GM18870 (cell line): ENCODE results near the gene PLK1.
"Not testable (repeated sequence)": the region's sequence is repeated elsewhere in the genome, so short reads cannot be mapped to it uniquely, and the experiment has no call there.

ENCODE experiments used
- ATAC-seq: cut with Tn5 transposase; IDR thresholded peaks from one replicate; pipeline ENCODE4 v1.9.1; 2021; ENCODE audit warnings: moderate library complexity; ENCODE audit not compliant: unreplicated experiment

Gene PLK1

DNA sequence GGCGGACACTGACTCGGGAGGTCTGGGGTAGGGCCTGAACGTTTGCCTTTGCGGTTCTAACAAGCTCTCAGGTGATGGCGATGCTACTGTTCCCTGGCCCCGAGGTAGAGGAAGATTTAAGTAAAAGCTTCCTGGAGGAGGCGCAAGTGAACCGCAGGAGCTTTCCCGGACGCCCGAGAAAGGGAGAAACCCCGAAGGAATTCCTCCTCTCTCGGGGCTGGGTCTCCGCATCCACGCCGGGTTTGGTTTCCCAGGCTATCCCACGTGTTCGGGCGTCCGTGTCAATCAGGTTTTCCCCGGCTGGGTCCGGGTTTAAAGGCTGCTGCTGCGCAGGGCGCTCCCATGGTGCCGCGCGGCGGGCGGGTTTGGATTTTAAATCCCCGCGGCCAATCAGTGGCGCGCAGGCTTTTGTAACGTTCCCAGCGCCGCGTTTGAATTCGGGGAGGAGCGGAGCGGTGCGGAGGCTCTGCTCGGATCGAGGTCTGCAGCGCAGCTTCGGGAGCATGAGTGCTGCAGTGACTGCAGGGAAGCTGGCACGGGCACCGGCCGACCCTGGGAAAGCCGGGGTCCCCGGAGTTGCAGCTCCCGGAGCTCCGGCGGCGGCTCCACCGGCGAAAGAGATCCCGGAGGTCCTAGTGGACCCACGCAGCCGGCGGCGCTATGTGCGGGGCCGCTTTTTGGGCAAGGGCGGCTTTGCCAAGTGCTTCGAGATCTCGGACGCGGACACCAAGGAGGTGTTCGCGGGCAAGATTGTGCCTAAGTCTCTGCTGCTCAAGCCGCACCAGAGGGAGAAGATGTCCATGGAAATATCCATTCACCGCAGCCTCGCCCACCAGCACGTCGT lies at the start of gene PLK1:
PLK1 (plus strand) TSS at position 460 of the 844 bp plus-strand sequence; CDS start at position 504, 44 bp downstream.
- peak; percentile 81 for ATAC-seq

DNA sequence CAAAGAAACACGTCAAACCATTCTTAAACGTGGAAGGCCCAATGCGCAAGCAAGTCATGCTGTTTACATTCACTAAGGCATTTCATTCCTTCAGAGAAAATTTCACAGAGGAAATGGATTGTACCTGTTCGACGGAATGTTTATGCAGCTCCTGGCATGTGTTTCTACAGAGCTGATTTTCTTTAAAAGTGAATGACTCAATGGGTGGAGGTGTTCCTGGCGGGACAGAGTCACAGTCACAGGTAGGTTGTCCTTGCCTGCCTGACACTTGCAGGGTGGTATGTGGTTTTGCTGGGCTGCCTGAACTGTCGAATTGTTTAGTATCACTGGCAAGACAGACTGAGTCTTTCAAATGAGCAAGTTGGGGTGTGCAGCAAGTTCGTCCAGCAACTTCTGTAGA lies 49.2 kb upstream of the PLK1 start:
- ATAC-seq: no peak

GRCh38 chr16:23631874-23632273 lies 46.8 kb upstream of the PLK1 start:
- ATAC-seq: not testable (repeated sequence)

- no peak for ATAC-seq
These were observed 44.1 kb upstream of the PLK1 start for GRCh38 chr16:23634461-23635036.

- no peak for ATAC-seq
These were observed 42.7 kb upstream of the PLK1 start for GRCh38 chr16:23635958-23636357.

- no peak for ATAC-seq
These were observed 38.1 kb upstream of the PLK1 start for GRCh38 chr16:23640615-23640930.

DNA sequence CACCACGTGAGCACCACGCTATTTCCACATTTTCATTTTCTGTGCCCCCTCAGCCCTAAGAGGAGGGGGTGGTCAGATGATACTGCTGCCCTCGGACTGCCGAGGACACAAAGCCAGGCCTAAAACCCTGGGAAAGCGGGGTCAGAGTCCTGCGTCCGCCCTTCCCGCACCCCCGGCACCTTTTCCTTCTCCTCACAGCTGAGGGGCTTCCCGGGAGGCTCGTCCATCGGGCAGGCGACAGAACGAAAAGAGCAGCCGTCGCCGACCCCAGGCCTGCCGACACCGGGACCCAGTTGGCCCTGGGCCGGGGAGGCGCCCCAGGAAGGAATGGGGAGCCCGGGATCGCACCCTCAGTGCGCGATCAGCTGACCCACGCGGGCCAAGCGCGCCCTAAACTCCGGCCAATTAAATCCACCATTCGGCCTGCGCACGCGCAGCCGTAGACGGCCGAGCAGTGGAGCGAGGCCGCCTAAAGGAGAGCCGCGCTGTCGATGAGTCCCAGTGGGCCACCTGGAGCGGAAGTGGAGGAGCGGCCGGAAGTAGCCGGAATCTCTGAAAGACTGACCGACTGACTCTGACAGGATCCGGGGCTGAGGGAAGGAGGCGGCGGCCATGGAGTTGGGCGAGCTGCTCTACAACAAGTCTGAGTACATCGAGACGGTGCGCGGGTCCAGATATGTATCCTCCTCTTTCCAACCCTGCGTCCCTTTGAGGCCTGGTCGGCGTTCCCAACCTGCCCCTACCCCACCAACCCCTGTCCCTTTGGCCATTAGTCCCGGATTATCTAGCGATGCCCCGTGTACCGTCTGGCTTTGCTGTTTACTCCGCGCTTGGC lies 37.5 kb upstream of the PLK1 start, which contains the start of the genes DCTN5 and PALB2:
DCTN5 (plus strand) TSS at position 536 of the 835 bp plus-strand sequence; CDS start at position 613, 77 bp downstream.
PALB2 (minus strand) TSS at position 380 of the 835 bp plus-strand sequence; CDS start at position 227, 153 bp downstream.
- peak; percentile 91 for ATAC-seq

- ATAC-seq: no peak
These were observed 36.4 kb upstream of the PLK1 start for GRCh38 chr16:23642246-23642774.

DNA sequence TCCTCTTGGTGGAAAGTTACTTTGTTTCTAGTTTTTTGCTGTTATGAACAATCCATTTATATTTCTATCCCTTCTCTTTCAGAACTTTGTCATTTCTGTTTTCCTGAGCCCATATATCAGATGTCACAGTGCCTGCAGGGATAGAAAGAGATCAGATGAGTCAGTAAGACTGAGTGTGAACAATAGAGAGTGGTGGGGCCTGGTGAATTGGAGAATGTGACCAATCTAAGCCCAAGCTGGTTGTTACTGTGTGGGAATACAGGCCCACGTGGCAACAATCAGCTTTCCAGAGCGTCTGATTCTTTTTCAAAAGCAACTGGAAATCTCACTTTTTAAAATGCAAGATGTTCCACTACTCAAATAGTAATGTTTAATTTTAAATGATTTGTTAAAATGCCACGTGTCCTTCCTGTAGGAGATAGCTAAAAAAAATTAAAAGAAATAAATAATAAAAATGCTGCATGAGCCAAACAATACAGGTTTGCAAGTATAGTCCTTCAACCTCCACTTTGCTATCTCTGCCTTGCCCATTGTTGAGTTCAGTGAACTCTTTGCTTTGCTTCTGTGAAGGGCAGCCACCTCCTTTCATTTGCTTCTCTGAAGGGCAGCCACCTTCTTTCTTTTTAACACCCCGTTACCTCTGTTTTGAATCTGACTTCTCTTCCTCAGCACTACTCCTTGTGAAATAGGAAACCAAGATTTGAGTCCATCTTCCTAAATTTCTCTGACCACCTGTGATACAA lies 27.8 kb upstream of the PLK1 start:
- ATAC-seq: no peak

- peak; percentile 55 for ATAC-seq
These were observed 26.7 kb upstream of the PLK1 start for GRCh38 chr16:23651943-23652468.

DNA sequence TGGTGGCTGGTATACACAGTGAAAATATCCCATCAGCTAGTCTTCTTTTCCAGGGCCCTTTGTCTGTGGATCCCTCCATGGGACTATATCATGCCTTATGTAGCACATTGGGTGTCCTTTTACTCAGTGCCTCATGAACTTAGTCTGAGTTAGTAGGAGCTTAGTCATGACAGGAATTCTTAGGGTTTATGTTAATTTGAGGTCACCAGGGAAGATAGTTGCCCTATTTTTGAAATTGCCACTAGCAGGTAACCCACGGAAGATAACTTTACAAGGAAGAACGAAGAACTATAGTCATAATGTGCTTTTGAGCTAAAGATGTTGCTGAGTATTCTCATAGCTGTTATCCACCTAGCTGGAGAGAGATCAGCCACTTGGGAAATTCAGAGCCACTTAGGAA lies 14.8 kb upstream of the PLK1 start:
- ATAC-seq: no peak

DNA sequence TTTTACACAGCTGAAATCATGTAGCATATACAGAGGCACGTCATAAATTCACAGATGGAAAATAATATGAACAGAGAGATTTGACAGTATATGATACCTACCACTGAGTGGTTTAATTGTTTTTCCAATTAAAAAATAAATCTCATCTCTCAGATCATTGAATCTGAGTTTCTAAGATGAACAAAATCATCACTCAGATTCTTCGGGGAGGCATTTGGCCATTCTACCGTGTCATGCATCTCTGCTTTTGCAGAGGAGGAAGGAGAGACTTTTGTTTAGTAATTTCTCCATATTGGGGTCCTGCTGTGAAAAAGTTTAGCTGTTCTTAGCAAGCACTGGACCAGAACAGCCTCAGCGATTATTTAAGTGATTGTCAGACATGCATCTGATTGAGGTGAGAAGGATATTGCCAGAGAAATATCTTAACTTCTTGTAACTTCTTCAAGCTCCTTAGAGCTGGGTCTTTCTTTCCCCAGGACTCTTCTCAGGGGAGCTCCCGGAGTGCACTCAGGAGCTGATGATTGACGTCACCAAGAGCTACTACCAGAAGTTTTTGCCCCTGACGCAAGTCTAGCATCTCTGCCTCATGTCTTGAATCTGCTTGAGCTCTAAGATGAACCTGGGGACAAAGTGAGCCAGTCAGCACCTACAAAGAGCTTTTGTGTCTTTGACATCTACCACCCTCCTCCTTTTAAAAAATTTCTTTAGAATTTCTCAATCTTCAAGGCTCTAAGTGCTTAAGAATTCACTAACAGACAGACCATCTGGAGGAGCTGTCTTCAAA lies 11.9 kb upstream of the PLK1 start:
- ATAC-seq: no peak

- ATAC-seq: no peak
These were observed 11.4 kb upstream of the PLK1 start for GRCh38 chr16:23667355-23667659.

DNA sequence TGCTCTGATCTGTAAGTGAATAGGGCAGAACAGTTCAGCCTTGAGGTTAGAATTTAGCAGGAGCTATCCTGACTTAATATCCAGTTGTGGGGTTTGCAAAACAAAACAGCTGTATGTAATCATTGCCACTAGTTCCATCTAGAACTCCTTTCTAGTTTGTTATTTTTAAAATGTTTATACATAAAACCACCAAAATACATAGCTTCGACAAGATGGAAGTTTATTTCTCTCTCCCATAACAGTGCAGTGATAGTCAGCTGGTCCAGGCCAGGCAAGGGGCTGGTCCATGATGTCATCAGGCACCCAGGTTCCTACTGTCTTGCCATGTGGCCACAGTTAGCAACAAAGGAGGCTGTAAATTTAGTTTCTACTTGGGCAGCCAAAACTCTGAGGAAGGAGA lies 10.5 kb upstream of the PLK1 start:
- no peak for ATAC-seq

DNA sequence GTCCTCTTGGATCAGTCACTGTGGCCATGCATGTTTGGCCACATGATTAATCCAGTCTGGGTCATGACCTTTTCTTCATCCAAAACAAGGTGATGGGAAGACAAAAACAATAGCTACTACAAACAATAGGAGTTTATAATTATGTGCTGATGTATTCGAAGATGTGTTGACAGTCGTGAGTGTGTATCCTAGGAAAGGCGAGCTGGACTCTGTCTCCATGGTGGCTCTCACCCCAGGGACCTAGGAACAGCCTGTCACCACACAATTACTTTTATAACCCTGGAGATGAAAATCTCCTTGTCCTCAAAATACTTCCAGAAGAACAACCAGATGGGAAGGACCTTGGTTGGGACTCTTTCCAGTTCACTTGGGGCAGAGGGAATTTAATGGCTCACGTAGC lies 9.8 kb upstream of the PLK1 start:
- no peak for ATAC-seq

- peak; percentile 92 for ATAC-seq
These were observed 8.4 kb upstream of the PLK1 start for GRCh38 chr16:23670137-23670776.

- no peak for ATAC-seq
These were observed 4.6 kb upstream of the PLK1 start for GRCh38 chr16:23673971-23674614.

DNA sequence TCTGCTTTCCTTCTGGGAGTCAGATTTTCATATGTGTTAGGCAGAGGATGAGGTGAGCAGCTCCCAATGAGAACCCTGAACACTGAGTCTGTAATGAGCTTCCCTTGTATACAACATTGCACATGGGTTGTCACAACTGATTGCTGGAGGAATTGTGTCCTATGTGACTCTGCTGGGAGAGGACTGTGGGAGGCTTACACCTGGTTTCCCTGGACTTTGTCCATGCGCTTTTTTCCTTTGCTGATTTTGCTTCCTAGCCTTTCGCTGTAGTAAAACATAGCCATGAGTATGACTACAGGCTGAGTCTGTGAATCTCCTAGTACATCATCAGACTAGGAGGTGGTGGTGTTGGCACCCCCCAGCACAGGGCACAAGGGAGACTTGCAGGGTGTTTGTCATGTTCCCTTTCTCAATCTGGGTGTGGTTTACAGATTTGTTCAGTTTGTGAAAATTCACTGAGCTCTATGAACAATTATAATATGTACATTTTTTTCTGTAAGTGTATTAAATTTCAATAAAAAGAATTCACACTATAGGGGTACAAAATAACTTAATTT lies 1.7 kb upstream of the PLK1 start:
- no peak for ATAC-seq
